K562 (cell line): ENCODE data around the gene NAGLU. TPM values are rescaled to one million over a fixed set of nuclear protein-coding genes. Genes with fewer than 3 reads are reported as not detected.

ENCODE experiments used
- BRF1 ChIP-seq: IDR thresholded peaks from 3 replicates; pipeline ENCODE4 v1.6.1; 2011; ENCODE audit warnings: borderline replicate concordance, mild to moderate bottlenecking; ENCODE audit not compliant: insufficient read length; ENCODE audit errors: extremely low read depth
- FOXA1 ChIP-seq: fragments of 450-650 bp; IDR thresholded peaks from 2 replicates; pipeline ENCODE4 v1.6.1; 2016; ENCODE audit warnings: mild to moderate bottlenecking, borderline replicate concordance
- FOXA3 ChIP-seq, 2 experiments: fragments of 450-650 bp in 1 of 2; sonication (generic) in 1 of 2; formaldehyde crosslinking; IDR thresholded peaks in 1 of 2; conservative IDR thresholded peaks in 1 of 2; 2 replicates each; pipeline versions ENCODE4 v1.4.0 to v1.8.0; 2020 to 2022; ENCODE audit warnings: mild to moderate bottlenecking in 2 of 2, missing genetic modification reagents in 1 of 2
- LEF1 ChIP-seq: fragments of 450-650 bp; IDR thresholded peaks from 2 replicates; pipeline ENCODE4 v1.6.1; 2016; ENCODE audit warnings: mild to moderate bottlenecking
- MYC ChIP-seq, 2 experiments: fragments of 250-450 bp in 1 of 2; sonication (Bioruptor Pico) in 1 of 2; IDR thresholded peaks; 2 replicates each; pipeline versions ENCODE4 v1.5.1 to v1.6.1; 2012 to 2021; ENCODE audit warnings: low read depth in 2 of 2, borderline replicate concordance in 1 of 2, improper control_type of control experiment in 1 of 2, low read length in 1 of 2, mild to moderate bottlenecking in 1 of 2, moderate library complexity in 1 of 2
- NFE2L1 ChIP-seq: fragments of 450-650 bp; IDR thresholded peaks from 2 replicates; pipeline ENCODE4 v1.6.1; 2016; ENCODE audit warnings: missing genetic modification characterization, low read depth, mild to moderate bottlenecking, missing compliant biosample characterization, moderate library complexity, borderline replicate concordance
- NR0B1 ChIP-seq: fragments of 450-650 bp; IDR thresholded peaks from one replicate; pipeline ENCODE4 v1.6.1; 2018; ENCODE audit warnings: mild to moderate bottlenecking, moderate library complexity; ENCODE audit not compliant: partially characterized antibody
- PTBP1 ChIP-seq: fragments of 200-400 bp; formaldehyde crosslinking; IDR thresholded peaks from 2 replicates; pipeline ENCODE4 v1.6.1; 2017; ENCODE audit warnings: low read depth, low read length
- PTTG1 ChIP-seq: fragments of 450-650 bp; IDR thresholded peaks from 2 replicates; pipeline ENCODE4 v1.6.1; 2016; ENCODE audit warnings: low read depth, mild to moderate bottlenecking, missing genetic modification characterization, missing compliant biosample characterization
- PURB ChIP-seq: sonication (generic); formaldehyde crosslinking; IDR thresholded peaks from 2 replicates; pipeline ENCODE4 v1.9.0; 2021; ENCODE audit warnings: low read depth, mild to moderate bottlenecking, missing genetic modification reagents
- SFPQ ChIP-seq: fragments of 200-400 bp; formaldehyde crosslinking; IDR thresholded peaks from 2 replicates; pipeline ENCODE4 v1.6.1; 2017; ENCODE audit warnings: mild to moderate bottlenecking, low read depth, low read length, moderate library complexity
- SMARCA4 ChIP-seq: fragments of 450-650 bp; IDR thresholded peaks from 2 replicates; pipeline ENCODE4 v1.6.1; 2016
- TEAD1 ChIP-seq, 2 experiments: fragments of 450-650 bp in 1 of 2; sonication (generic) in 1 of 2; formaldehyde crosslinking; IDR thresholded peaks; 2 replicates each; pipeline versions ENCODE4 v1.4.0 to v1.8.0; 2020 to 2022; ENCODE audit warnings: mild to moderate bottlenecking in 2 of 2, missing genetic modification reagents in 1 of 2
- UBTF ChIP-seq, 2 experiments: IDR thresholded peaks; 2 replicates each; pipeline ENCODE4 v1.6.1; 2012; ENCODE audit warnings: improper control_type of control experiment in 2 of 2, low read depth in 2 of 2, low read length in 2 of 2, borderline replicate concordance in 1 of 2
- VEZF1 ChIP-seq: fragments of 200-800 bp; sonication (Bioruptor generic); IDR thresholded peaks from 2 replicates; pipeline ENCODE4 v1.6.1; 2017; ENCODE audit warnings: missing genetic modification characterization, missing compliant biosample characterization
- ZBTB2 ChIP-seq: fragments of 450-650 bp; IDR thresholded peaks from 2 replicates; pipeline ENCODE4 v1.6.1; 2016; ENCODE audit warnings: antibody characterized with exemption
- polyA plus RNA-seq, 8 experiments: library from polyadenylated mRNA; depleted of rRNA in 4 of 8; stranded (reverse) in 5 of 8; unstranded in 3 of 8; fragments of >200 nt; fragmentation: Nextera tagmentation in 2 of 8; fragmentation: Illumina TruSeq in 1 of 8; extraction: Ambion mirVana in 2 of 8; extraction: Trizol in 1 of 8; gene quantifications; 2 replicates each; pipeline versions ENCODE4 v1.2.1 to v1.2.3, GENCODE V29; 2011 to 2014; ENCODE audit warnings: inconsistent platforms in 1 of 8, missing spikeins in 1 of 8
- total RNA-seq, 7 experiments: library from RNA; depleted of rRNA in 6 of 7; stranded (reverse); fragments of >200 nt in 6 of 7; fragmentation: Illumina TruSeq in 2 of 7; extraction: Trizol in 2 of 7; gene quantifications; 2 replicates each; pipeline versions ENCODE4 v1.2.1 to v1.2.3, GENCODE V29; 2011 to 2021; ENCODE audit warnings: low replicate concordance in 1 of 7

Gene NAGLU
- total and polyA plus RNA-seq, 9 of the 15 experiments (the other 6 are each of a cell fraction or from before 2014, with no cell fraction given), result 0.04 to 21.5 (median 8.5) TPM

- TF ChIP-seq ZBTB2 (peak; percentile 50; the same call in 1 of the 2 replicates), SFPQ (no peak), MYC (IDR thresholded peaks at IDR 0.05; ENCODE audit: low read depth, low read length) (peak; percentile 42; the same call in 1 of the 2 replicates), MYC (CRISPR knock-in tag; IDR thresholded peaks at IDR 0.05; ENCODE audit: borderline replicate concordance, low read depth) (no peak), SMARCA4 (peak; percentile 50), NFE2L1 (tag) (no peak), PTBP1 (0 out of 2 replicates have a peak, but pooled peaks have one; percentile 6), FOXA3 (CRISPR knock-in tag; conservative IDR thresholded peaks at IDR 0.05 in 1 of 2, IDR thresholded peaks at IDR 0.05 in 1 of 2) (no peak), TEAD1 (CRISPR knock-in tag; IDR thresholded peaks at IDR 0.05) (no peak), UBTF (IDR thresholded peaks at IDR 0.05; ENCODE audit: borderline replicate concordance in 1 of 2, low read depth in 2 of 2, low read length in 2 of 2) (0 out of 4 replicates have a peak, but pooled peaks of 1 of the 2 experiments have one; percentile 24), LEF1 (peak; percentile 64), BRF1 (no peak), PURB (CRISPR knock-in tag) (no peak), VEZF1 (peak; percentile 88), PTTG1 (tag) (no peak), FOXA1 (no peak), NR0B1 (no peak)
Measured at GRCh38 chr17:42518755-42519545, 17.1 kb upstream of the NAGLU start (continued).
